Loucy (cell line): ENCODE results near the gene GRIP2.

Experiments
- H2AFZ ChIP-seq: fragments of 200-600 bp; sonication (generic); 2 replicates; pipeline ENCODE4 v1.6.0; 2016; ENCODE audit warnings: antibody characterized with exemption, mild to moderate bottlenecking, low read length, moderate library complexity
- H3F3A ChIP-seq: fragments of 200-600 bp; 2 replicates; pipeline ENCODE4 v1.6.0; 2016; ENCODE audit warnings: antibody characterized with exemption, low read depth, mild to moderate bottlenecking
- H3K27me3 ChIP-seq: fragments of 200-600 bp; sonication (generic); 2 replicates; pipeline ENCODE4 v1.6.1; 2014; ENCODE audit warnings: low read length, mild to moderate bottlenecking; ENCODE audit not compliant: insufficient read depth, poor library complexity, severe bottlenecking
- H3K36me3 ChIP-seq: fragments of 200-600 bp; sonication (generic); 2 replicates; pipeline ENCODE4 v1.6.1; 2016; ENCODE audit warnings: low read length; ENCODE audit not compliant: insufficient read depth
- H3K4me1 ChIP-seq: fragments of 200-600 bp; sonication (generic); 2 replicates; pipeline ENCODE4 v1.5.1; 2014; ENCODE audit warnings: low read length, mild to moderate bottlenecking; ENCODE audit not compliant: insufficient read depth, poor library complexity, severe bottlenecking
- H3K4me2 ChIP-seq: fragments of 200-600 bp; sonication (generic); 2 replicates; pipeline ENCODE4 v1.6.0; 2014; ENCODE audit warnings: antibody characterized with exemption, low read length, low read depth, mild to moderate bottlenecking; ENCODE audit not compliant: poor library complexity, severe bottlenecking
- H3K4me3 ChIP-seq: fragments of 200-600 bp; sonication (generic); 2 replicates; pipeline ENCODE4 v1.5.1; 2014; ENCODE audit warnings: low read length, mild to moderate bottlenecking, mixed read lengths; ENCODE audit not compliant: poor library complexity, severe bottlenecking
- H3K79me2 ChIP-seq: fragments of 200-600 bp; sonication (generic); 2 replicates; pipeline ENCODE4 v1.6.1; 2014; ENCODE audit warnings: low read length; ENCODE audit not compliant: insufficient read depth
- H3K9ac ChIP-seq: fragments of 200-600 bp; sonication (generic); 2 replicates; pipeline ENCODE4 v1.6.0; 2014; ENCODE audit warnings: mild to moderate bottlenecking, low read depth, low read length, moderate library complexity; ENCODE audit not compliant: poor library complexity, severe bottlenecking
- H3K9me2 ChIP-seq: fragments of 200-600 bp; sonication (generic); replicated peaks from 2 replicates; pipeline ENCODE4 v1.6.1; 2016; ENCODE audit warnings: low read depth, low read length, mixed read lengths
- H3K9me3 ChIP-seq: fragments of 200-600 bp; sonication (generic); 2 replicates; pipeline ENCODE4 v1.6.1; 2014; ENCODE audit warnings: mild to moderate bottlenecking, antibody characterized with exemption, low read length, low read depth; ENCODE audit not compliant: insufficient read depth
- H4K20me1 ChIP-seq: fragments of 200-600 bp; sonication (generic); 2 replicates; pipeline ENCODE4 v1.6.0; 2014; ENCODE audit warnings: antibody characterized with exemption, low read length, mild to moderate bottlenecking; ENCODE audit not compliant: insufficient read depth, poor library complexity, severe bottlenecking
- CTCF ChIP-seq: fragments of 200-600 bp; sonication (generic); conservative IDR thresholded peaks from 2 replicates; pipeline ENCODE4 v1.5.1; 2014; ENCODE audit warnings: mild to moderate bottlenecking, antibody characterized with exemption, low read length
- EZH2phosphoT487 ChIP-seq: fragments of 200-600 bp; IDR thresholded peaks from 2 replicates; pipeline ENCODE4 v1.6.1; 2018; ENCODE audit warnings: antibody characterized with exemption, mild to moderate bottlenecking, moderate library complexity, borderline replicate concordance

The GRIP2 gene

DNA sequence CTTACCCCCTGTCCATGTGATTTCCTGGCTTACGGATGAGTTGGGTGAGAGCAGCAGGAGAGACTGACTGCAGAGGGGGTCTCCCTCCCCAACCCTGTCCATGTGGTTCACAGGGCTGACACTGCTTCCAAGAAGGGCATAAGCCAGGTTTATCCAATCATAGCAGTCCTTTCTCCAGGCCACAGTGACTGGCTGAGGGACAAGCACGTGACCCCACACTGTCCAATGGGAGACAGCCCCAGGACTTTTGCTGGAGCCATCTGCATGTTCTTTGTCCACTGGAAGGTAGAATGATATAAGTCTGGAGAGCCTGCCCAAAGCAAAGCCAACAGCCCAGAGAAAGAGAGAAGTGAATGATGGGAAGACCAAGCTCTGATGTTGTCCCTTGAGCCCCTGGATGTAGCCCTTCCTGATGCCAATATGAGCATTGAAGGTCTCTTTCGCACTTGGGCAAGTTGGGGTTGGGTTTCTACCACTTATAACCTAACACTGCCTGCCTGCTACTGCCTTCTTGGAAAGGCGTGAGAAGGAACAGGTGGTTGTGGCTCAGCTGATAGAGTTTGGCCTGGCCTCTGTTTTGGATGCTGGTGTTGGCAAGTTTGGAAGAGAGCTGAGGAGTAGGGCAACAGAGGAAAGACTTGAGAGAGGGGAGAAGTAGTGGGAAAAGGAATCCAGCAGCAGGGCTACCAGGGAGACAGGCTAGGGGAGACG is 41.3 kb upstream of the GRIP2 start:
- Histone ChIP-seq H3K79me2 (no peaks in the 10 kb centered on the region), H3K4me1 (no peaks in the 10 kb centered on the region), H3K9me2 (no peaks in the 10 kb centered on the region), H3F3A (no peaks in the 10 kb centered on the region), H3K9ac (no peak overlapping the region), H3K4me2 (no peak overlapping the region), H3K27me3 (no peaks in the 10 kb centered on the region), H3K9me3 (no peaks in the 10 kb centered on the region), H3K36me3 (no peaks in the 10 kb centered on the region), H2AFZ (no peak overlapping the region), H4K20me1 (no peaks in the 10 kb centered on the region), H3K4me3 (no peak overlapping the region)
- TF ChIP-seq EZH2phosphoT487, result no peak
- no peak for TF ChIP-seq CTCF

- Histone ChIP-seq H3K9ac (no peak overlapping the region), H3K9me2 (no peaks in the 10 kb centered on the region), H3K4me1 (no peaks in the 10 kb centered on the region), H3K9me3 (no peaks in the 10 kb centered on the region), H3K36me3 (no peaks in the 10 kb centered on the region), H3K4me3 (no peak overlapping the region), H3K79me2 (no peaks in the 10 kb centered on the region), H3F3A (no peaks in the 10 kb centered on the region), H3K27me3 (no peaks in the 10 kb centered on the region), H2AFZ (no peak overlapping the region), H3K4me2 (no peak overlapping the region), H4K20me1 (no peaks in the 10 kb centered on the region)
- TF ChIP-seq CTCF (no peak), EZH2phosphoT487 (no peak)
Measured at GRCh38 chr3:14577897-14578296, 37.8 kb upstream of the GRIP2 start.

GRCh38 chr3:14576163-14576562 is 36.0 kb upstream of the GRIP2 start:
- Histone ChIP-seq H3K9ac (no peak overlapping the region), H4K20me1 (no peaks in the 10 kb centered on the region), H3K4me2 (no peak overlapping the region), H3K4me1 (no peaks in the 10 kb centered on the region), H2AFZ (no peak overlapping the region), H3K36me3 (no peaks in the 10 kb centered on the region), H3K4me3 (no peak overlapping the region), H3K79me2 (no peaks in the 10 kb centered on the region), H3F3A (no peaks in the 10 kb centered on the region), H3K9me2 (no peaks in the 10 kb centered on the region), H3K9me3 (no peaks in the 10 kb centered on the region), H3K27me3 (no peaks in the 10 kb centered on the region)
- TF ChIP-seq EZH2phosphoT487, result no peak
- TF ChIP-seq CTCF, result no peak
